ENCODE data around the gene LLCFC1.

The LLCFC1 gene

GRCh38 chr7:142939226-142939910, at the start of gene LLCFC1:
Gene LLCFC1, plus strand, starts transcription at chr7:142939484. Its CDS starts 138 bp downstream, at chr7:142939622.
- DNase-seq (ENCODE audit: low spot score) = peak; percentile 56

- no peak for DNase-seq (ENCODE audit: low spot score)
These were observed 49.5 kb upstream of the LLCFC1 start for GRCh38 chr7:142889816-142890215.

GRCh38 chr7:142890874-142891485, 48.3 kb upstream of the LLCFC1 start:
- no peak for DNase-seq (ENCODE audit: low spot score)

DNA sequence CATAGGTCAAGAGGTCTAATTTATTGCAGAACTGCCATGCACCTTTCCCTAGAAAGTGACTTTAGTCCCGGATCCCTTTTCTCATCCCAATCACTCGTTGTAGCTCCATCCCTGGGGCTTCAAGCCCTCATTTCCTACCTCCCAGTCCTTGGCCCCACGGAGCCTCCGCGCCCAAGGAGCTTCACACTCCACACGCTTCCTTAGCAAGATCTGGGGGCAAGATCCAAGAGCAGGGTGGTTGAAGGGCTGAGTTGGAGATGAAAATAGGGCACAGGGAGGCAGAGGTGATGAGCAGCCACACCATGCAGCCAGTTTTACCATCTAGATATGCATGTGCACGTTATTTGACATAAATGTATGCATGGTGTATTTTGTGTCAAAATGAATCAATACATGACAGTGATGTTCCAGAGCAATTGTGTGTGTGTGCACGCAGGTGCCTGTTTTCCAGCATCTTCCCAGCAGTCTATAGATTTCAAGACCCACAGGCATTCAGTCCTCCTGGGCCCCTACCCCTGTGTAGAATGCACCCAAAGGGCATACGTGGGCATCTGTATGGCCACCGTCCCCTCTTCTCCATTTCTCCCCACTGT, 47.7 kb upstream of the LLCFC1 start:
- no peak for DNase-seq (ENCODE audit: low spot score)

DNA sequence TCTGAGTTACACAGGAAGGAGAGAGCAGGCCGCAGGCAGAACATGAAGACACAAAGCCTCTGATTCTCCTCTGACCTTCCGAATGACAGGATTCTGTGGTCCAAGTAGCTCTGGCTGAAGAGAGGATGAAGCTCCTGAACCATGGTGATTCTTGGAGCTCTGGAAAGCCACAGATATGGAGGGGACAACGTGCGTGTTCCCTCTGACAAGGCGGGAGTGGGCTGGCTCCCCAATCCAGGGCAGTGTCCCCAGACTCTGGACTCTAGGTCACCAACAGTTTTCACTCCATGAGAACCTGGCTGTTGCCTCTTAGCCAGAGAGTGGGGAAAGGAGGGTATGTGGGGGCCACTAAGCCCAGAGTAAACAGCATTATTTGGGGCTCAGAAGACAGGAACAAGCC, 46.3 kb upstream of the LLCFC1 start:
- no peak for DNase-seq (ENCODE audit: low spot score)

DNA sequence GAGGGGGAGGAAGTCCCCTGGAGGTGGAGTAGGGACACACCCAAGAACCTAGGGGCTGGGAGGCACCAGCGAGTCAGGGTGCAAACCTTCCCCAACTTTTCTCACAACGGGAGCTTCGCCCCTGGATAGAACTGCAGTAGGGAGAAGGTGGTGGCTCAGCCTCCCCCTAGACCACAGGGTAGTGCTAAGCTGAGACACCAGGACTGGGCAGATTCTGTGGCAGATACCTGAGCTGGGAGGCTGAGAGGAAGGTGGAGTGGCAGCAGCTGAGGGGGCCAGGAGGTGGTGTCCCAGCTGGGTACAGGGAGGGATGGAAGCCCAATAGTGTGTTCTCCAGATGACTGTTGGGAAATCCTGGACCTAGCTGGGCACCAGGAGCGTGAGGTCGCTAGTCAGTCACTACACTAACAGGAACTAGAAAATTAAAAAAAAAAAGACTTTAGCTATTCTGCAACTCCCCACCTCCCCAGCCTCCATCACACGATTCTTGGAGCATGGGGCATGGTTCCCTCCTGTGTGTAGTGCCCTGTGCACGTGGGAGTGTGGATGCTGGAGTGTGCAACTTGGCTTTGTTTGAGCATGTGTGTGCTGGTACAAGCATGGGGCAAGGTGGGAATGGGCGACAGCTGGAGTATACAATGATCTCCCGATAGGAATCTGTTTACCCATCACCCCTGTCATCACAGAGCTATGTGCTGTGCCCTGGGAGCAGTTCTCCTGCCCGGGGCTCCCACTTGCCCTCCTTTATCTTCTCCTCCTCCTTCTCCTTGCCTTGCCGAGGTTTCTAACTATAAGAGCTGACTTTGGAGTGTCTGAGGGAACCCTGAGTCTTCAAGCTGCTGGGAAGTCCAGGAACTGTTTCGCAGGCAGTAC, 44.9 kb upstream of the LLCFC1 start:
- DNase-seq (ENCODE audit: low spot score) = no peak

DNA sequence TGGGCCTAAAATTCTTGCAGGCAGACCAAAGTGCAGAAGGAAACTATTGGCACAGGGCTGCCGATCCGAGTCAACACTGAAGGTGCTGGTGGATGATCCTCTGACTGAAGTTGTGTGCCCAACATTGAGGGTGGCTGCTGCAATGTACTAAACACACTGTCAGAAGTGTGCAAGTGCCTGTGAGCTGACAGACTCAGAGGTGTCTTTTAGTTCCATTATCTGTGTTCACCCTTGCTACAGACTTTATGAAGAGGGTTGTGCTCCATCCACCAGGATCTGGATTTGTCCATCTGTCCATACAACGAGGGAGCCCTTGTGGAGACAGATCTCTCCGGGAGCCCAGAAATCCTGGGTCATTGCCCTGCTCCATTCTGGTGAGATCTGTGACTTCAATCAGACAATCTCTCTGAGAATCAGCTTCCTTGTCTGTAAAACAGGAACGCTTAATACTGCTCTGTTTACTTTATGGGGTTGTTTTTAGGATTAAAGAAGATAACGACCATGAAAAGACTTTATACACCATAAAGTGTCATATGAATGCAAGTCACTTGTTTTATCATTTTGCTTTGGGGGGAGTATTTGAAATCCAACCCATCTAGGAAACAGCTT, 44.2 kb upstream of the LLCFC1 start:
- no peak for DNase-seq (ENCODE audit: low spot score)

- DNase-seq (ENCODE audit: low spot score) = no peak
These were observed 43.1 kb upstream of the LLCFC1 start for GRCh38 chr7:142896151-142896550.

GRCh38 chr7:142896741-142897379, 42.4 kb upstream of the LLCFC1 start:
- no peak for DNase-seq (ENCODE audit: low spot score)

- no peak for DNase-seq (ENCODE audit: low spot score)
These were observed 41.6 kb upstream of the LLCFC1 start for GRCh38 chr7:142897691-142898090.

DNA sequence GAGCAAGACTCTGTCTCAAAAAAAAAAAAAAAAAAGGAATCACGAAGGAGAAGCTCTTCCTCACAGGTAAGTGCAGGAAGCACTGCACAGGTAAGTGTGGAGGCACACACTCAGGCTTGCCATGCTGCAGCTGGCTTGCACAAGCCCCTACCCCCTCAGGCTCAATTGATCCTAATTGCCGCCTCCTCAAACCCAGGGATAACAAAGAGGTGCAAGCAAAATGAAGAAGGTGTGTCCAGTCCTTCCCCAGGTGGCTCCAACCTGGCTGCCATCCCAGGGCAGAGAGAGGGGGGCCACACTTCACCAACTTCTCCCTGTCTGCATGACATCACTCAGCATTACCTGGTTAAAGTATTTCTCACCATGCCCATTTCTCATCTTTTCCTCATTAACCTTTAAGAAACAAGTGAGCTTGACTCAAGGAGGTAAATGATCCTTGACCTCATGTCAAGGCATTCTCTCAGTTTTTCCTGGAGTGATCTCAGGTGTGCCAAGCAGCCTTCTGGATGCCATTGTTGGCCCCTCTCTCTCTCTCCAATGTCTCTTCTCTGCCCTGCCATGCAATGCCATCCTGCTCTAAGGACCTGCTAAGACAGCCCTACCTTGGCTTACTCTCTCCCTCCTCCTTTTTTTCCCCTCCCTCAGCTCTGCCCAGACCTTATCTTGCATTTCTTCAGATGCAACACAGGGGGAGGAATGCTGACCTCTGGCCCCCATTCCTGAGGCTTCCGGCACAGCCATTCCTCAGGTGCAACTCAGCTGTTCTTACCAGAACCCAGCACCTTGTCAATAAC, 40.7 kb upstream of the LLCFC1 start:
- no peak for DNase-seq (ENCODE audit: low spot score)

DNA sequence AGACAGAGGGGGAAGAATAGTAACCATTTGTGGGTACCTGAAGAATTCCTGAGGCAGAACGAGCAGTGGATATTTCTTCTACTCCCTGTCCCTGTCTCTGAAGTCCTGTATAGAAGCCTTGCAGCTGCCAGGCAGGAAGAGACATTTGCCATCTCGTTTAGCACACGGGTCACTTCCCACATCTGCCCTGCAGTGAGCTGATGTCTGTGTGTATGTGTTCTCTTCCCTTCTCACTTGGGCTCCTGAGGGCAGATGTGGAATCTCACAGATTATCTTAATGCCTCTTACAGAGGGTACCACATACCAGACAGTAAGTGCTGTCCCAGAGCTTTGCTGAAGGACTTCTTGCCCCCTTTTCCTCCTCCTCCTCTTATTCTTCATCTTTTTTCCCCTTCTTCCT, 39.6 kb upstream of the LLCFC1 start:
- no peak for DNase-seq (ENCODE audit: low spot score)

- no peak for DNase-seq (ENCODE audit: low spot score)
These were observed 37.6 kb upstream of the LLCFC1 start for GRCh38 chr7:142901426-142902259.

DNA sequence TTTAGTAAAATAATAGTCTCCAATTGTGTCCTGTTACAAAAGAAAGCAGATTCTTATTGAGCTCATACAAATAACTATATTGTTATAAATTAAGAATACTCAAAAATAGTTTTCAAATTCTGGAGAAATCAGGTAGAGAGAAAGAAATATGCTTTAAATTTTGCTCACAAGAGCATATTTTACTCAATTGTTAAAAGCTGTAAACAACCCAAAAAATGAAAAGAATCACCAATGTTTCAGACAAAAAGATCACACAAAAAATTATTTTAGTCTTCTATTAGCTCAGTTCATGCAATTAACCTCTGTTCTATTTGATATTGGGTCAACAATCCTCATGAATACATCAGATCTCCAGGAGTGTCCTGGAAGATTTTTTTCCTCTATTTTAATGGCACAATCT, 35.2 kb upstream of the LLCFC1 start:
- DNase-seq (ENCODE audit: low spot score) = no peak

DNA sequence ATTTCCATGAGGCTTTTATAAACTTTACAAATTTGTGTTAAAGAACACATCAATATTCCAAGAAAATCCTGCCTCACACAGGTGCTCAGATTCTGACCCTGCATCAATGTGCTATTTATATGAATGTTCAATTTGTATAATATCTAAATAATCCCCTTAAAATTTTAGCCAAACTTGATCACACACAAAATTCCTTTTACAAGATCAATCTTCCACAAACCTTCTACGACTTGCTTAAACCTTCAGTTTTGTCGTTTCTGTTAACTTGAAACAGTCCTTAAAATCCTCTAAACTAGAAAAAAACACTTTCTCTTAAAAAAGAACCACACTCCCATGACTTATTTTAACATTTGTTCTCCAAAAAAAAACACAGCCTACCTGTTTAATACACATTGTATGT, 33.5 kb upstream of the LLCFC1 start:
- no peak for DNase-seq (ENCODE audit: low spot score)

DNA sequence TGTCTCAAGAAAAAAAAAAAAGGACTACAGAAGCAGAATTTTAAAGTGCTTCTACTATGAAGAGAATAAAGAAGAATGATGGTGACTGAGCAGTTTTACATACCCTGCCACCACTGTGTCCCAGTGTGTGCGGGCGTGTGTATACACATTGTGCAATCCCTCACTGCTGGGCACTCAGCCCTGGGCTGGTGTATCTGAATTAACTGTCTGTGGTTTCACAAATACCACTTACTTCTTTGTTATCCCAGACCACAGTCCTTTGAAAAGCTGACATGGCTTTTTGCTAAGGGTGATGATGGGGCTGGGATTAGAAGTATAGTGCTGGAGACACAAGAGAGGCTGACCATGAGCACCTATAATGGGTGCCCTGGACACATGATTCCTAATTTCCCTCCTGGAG, 32.6 kb upstream of the LLCFC1 start:
- no peak for DNase-seq (ENCODE audit: low spot score)

DNA sequence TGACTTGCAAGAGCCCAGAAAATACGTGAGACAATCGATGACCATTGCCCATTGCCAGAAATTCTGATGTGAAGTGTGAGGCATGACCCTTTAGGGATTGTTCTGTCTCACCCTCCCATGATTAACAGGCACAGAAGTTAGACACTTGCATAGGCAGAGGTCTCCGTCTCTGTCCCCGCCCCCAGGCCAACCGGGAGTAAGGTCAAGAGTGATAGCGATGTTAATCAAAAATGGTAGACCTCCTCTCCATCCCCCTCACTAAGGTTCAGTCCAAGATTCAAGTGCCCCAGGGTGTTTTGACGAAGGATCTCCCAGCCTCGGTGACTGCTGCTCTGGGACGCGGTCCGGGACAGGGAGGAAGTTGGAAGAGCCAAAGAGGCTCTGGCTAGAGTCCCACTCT, 31.0 kb upstream of the LLCFC1 start:
- no peak for DNase-seq (ENCODE audit: low spot score)

DNA sequence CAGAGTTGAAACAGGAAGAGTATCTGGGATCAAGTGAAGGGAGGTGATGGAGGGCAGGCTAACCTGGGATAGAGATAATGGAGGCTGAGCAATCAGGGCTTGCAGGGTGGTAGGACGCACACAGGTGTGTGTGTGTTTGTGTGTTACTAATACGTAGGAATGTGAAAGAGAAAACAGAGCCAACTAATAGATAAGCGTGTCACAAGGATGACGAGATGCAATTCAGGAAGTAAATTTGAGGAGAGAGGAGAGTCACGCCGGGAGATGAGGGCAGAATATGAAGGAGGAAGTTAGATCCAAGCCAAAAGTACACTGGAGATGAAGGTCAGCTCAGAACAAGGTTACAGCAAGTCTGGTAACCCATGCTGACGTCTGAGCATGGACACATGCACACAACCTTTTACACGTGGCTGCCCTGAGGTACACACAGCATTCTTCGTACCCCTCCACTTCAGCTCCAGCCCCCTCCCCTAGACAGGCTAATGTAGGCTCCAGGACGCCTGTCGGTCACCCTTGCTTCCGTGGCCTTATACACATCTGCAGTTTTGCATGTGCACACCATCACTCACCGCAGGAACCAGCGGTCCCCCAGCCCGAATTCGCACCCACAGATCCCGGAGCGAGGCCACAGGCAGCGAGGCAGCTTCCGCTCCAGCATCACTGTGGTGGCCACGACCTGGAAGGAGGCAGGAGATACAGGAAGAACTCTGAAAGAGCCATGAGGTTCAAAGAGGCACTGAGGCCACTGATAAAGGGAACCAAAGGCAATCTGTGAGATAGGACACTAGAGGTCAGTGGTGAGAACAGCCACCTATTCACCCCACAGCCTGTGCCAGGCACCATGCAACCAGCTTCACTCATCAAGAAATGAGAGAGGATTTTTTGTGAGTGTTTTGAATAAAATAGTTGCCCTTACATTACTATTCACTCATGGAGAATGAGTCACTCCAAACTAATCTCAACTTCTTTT, 30.1 kb upstream of the LLCFC1 start:
- peak; percentile 26 for DNase-seq (ENCODE audit: low spot score)

DNA sequence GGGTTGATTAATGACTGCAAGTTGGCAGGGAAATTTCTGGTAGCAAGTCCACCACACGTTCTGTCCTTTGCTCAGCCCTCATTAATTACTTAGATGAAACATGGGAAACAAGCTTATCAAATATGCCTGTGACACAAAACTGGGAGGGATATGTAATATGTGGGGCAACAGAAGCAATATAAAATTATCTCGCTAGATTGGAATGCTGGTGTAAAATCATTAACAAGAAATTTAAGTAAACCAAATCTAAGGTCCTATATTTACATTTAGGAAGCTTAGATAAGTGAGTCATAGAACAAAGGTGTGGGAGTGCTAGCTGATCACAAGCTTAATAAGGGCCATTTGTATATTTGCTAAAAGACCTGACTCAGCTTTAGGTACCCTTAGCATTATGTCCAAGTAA, 29.3 kb upstream of the LLCFC1 start:
- DNase-seq (ENCODE audit: low spot score) = no peak
